Neural crest cell (in vitro differentiated cells): ENCODE results near the gene EN1. TPM values are rescaled to one million over a fixed set of nuclear protein-coding genes. Genes with fewer than 3 reads are reported as not detected.
A peak's percentile ranks its signal among the peaks of the same experiment; 100 is the strongest.

Experiments
- DNase-seq: peaks from one replicate; pipeline ENCODE4 v3.0.0; 2021; ENCODE audit warnings: low read depth, mixed read lengths, low spot score
- H3K27ac Mint-ChIP-seq: one replicate; pipeline ENCODE4 v1.8.0; 2021; ENCODE audit warnings: mild to moderate bottlenecking, mixed read lengths; ENCODE audit not compliant: unreplicated experiment
- H3K27me3 Mint-ChIP-seq: 2 replicates; pipeline ENCODE4 v1.8.0; 2021; ENCODE audit warnings: low read depth, mild to moderate bottlenecking, mixed read lengths
- H3K36me3 Mint-ChIP-seq: 2 replicates; pipeline ENCODE4 v1.8.0; 2021; ENCODE audit warnings: low read depth, mild to moderate bottlenecking, mixed read lengths
- H3K4me1 Mint-ChIP-seq: 2 replicates; pipeline ENCODE4 v1.8.0; 2021; ENCODE audit warnings: mixed read lengths
- H3K4me3 Mint-ChIP-seq: one replicate; pipeline ENCODE4 v1.8.0; 2021; ENCODE audit warnings: mild to moderate bottlenecking, mixed read lengths
- H3K9me3 Mint-ChIP-seq: 2 replicates; pipeline ENCODE4 v1.8.0; 2021; ENCODE audit warnings: mixed read lengths
- total RNA-seq: library from RNA; stranded (reverse); gene quantifications from 2 replicates; pipeline ENCODE4 v1.2.1, GENCODE V29; 2021
- TF ChIP-seq, protein P1 (sequence below): fragments of 200-600 bp; sonication (generic); conservative IDR thresholded peaks from 2 replicates; pipeline ENCODE4 v1.5.0; 2021; ENCODE audit warnings: antibody characterized with exemption, mild to moderate bottlenecking

Gene EN1
- total RNA-seq, 1 donor from 2014 or later: 12.6 TPM

DNA sequence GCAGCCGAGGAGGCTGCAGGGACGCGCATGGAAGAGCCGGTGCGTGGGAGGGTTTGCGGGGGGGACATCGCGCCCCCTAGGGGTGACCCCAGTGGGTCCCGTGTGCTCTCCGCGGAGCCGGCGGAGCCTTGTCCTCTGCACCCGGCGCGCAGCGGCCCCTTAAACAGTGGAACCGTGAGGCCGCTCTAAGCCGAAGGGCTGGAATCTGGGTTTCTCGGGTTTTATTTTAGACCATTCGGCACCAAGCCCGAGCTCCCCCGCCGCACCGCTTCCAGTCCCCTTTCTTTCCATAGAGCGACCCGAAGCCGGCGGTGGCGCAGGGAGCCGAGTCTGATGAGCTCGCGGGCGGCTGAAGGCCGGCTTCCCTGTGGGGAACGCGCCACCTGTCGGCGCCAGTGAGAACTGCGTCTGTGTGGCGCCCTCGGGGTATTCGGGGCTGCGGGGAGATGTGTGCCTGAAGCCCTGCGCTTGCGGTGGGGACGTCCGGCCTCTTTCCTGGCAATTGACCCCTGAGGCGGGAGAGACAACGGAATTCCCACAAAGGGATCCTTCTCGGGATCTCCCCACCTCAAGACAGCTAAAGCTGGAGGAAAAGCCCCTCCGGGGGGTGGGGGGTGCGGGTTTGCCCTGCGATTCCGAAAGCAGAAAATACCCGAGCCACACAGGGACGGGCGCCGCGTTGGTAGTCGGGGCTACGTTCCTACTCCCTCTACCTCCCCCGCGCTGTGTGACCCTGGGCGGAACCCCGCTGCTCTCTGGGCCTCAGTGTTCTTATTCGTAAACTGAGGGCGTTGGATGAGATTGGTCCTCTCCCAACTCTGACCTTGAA is 8.2 kb upstream of the EN1 start:
- TF ChIP-seq, protein P1, sequence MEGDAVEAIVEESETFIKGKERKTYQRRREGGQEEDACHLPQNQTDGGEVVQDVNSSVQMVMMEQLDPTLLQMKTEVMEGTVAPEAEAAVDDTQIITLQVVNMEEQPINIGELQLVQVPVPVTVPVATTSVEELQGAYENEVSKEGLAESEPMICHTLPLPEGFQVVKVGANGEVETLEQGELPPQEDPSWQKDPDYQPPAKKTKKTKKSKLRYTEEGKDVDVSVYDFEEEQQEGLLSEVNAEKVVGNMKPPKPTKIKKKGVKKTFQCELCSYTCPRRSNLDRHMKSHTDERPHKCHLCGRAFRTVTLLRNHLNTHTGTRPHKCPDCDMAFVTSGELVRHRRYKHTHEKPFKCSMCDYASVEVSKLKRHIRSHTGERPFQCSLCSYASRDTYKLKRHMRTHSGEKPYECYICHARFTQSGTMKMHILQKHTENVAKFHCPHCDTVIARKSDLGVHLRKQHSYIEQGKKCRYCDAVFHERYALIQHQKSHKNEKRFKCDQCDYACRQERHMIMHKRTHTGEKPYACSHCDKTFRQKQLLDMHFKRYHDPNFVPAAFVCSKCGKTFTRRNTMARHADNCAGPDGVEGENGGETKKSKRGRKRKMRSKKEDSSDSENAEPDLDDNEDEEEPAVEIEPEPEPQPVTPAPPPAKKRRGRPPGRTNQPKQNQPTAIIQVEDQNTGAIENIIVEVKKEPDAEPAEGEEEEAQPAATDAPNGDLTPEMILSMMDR: peak; percentile 95
- peaks cover 100% of the 10 kb centered on the region for H3K27me3 Mint-ChIP-seq
- no peaks in the 10 kb centered on the region for H3K9me3 Mint-ChIP-seq
- peaks cover 2% of the 10 kb centered on the region for H3K36me3 Mint-ChIP-seq
- no peak overlapping the region for H3K27ac Mint-ChIP-seq
- H3K4me3 Mint-ChIP-seq: peak overlapping the region; percentile 76
- DNase-seq: peak; percentile 96
- peaks cover 16% of the 10 kb centered on the region for H3K4me1 Mint-ChIP-seq

DNA sequence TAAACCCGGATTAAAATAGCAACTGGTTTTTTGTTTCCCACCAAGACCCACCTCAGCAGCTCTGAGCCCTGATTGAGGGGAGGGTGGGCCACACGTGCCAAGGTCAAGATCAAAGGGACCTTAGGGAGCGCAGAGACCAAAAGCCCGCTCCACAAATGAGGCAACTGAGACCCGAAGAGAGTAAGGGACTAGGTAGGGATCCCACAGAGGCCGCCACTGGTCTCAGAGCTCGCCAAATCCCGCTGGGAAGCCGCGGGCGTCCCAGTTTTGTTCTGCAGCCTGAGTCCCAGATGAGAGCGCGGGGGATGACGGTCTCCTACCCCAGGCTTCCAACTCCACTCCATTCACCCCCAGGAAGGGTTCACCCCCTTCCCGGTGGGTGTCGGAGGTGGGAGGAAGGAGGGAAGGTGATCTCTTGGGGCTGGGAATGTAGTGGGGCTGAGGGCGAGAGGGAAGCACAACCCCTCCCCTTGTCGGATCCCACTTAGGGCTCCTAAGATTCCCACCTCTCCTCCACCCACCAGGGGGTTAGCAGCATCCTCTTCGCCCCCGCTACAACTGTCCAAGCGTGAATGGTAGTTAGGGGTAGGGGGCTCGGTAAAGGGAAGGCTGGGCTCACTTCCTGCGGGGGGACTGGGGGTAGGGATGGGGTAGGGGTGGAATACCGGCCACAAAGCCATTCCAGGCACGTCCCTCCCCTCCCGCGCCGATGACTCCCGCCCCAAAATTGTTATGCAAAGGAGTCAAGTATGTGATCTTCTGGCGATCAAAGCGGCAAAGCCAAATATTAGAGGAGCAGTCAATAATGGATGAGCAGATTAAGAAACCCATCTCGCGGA is 7.3 kb upstream of the EN1 start:
- TF ChIP-seq, protein P1: no peak
- Mint-ChIP-seq H3K27me3 (peaks cover 100% of the 10 kb centered on the region), H3K27ac (no peak overlapping the region), H3K9me3 (no peaks in the 10 kb centered on the region), H3K4me1 (peaks cover 21% of the 10 kb centered on the region), H3K36me3 (peaks cover 4% of the 10 kb centered on the region), H3K4me3 (peak overlapping the region; percentile 71)
- no peak for DNase-seq

DNA sequence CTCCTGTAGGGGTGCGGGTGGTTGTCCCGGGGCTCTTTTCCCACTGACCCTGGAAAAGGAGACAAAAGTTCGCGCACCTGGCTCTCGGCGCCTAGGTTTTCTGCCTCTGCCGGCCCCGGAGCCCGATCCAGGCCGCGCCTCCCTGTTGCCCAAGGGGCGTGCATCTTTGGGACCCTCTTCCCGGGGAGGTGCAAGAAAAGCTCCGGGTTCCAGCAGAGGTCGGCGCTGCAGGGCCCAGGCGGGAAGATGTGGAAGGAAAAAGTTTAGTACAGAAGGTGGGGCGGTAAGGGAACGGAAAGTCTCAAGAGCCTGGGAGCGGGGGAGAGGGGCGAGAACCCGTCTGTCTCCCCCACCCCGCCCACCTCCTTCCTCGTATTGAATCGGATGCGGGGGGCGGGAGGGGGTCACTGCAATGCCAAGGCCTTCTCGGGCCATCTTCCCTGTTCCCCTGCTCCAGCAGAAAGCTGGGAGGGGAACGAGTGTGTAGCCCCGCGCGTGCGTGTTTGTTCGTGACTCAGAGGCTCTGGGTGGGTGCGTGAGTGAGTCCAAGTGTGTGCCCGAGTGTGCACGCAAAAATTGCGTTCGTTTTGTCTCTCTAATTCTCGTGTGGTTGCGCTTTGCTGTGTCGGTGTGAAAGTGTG is 6.3 kb upstream of the EN1 start:
- Mint-ChIP-seq H3K9me3 (no peaks in the 10 kb centered on the region), H3K4me3 (peak overlapping the region; percentile 71), H3K27ac (no peak overlapping the region), H3K27me3 (peaks cover 100% of the 10 kb centered on the region), H3K4me1 (peaks cover 24% of the 10 kb centered on the region), H3K36me3 (peaks cover 4% of the 10 kb centered on the region)
- DNase-seq: no peak
- TF ChIP-seq, protein P1: no peak

DNA sequence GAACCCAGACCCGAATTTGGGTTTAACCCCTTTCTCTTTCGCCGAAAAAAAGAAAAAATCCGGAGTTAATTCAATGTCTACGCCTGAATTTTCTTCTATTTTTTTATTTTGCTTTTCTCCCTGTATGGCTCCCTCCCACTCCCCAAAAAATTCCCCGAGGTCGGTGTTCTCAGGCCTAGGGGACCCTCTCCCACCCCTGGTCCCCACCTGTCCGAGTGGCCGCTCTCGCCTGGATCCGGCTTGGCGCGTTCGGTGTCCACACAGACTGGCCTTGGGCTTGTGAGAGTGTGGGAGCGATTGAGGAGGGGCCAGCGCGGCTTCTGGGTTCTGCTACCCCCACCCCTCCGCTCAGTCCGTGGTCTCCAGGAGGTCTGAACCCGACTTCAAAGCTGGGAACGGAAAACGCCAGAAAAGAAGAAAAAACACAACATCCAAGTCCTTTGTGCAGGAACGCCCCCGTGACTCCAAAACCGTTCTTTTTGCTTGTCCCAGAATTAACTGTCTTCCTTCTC is 5.7 kb upstream of the EN1 start:
- no peak for DNase-seq
- H3K27ac Mint-ChIP-seq: peak overlapping the region; percentile 43
- peaks cover 100% of the 10 kb centered on the region for H3K27me3 Mint-ChIP-seq
- peak overlapping the region; percentile 71 for H3K4me3 Mint-ChIP-seq
- TF ChIP-seq, protein P1: no peak
- peaks cover 4% of the 10 kb centered on the region for H3K36me3 Mint-ChIP-seq
- no peaks in the 10 kb centered on the region for H3K9me3 Mint-ChIP-seq
- peaks cover 27% of the 10 kb centered on the region for H3K4me1 Mint-ChIP-seq

DNA sequence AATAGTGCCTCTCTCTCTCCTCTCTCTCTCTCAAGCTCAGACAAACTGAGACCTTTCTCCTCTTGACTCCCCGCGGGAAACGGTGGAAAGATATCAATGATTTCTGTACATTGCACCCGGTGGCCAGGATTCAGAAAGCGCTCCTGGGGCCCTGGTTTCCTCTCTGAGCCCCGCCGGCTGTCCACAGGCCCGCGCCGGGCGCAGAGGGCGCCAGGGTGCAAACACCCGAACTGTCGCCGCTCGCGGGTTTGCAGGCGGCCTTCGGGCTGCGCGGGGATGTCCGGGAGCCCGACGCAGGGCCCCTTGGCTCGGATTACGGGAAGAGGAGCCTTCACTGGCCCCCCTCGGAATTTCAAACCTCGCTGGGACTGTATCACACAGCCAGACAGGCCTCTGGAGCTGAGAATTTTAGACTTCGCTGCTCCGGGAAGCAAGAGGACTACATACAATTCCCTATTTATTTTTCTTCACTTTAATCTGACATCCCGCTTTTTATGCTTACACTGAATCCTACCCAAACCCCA is 5.2 kb upstream of the EN1 start:
- Mint-ChIP-seq H3K4me3 (peak overlapping the region; percentile 71), H3K4me1 (peaks cover 26% of the 10 kb centered on the region), H3K27ac (no peak overlapping the region), H3K36me3 (peaks cover 5% of the 10 kb centered on the region), H3K27me3 (peaks cover 100% of the 10 kb centered on the region), H3K9me3 (no peaks in the 10 kb centered on the region)
- TF ChIP-seq, protein P1: no peak
- peak; percentile 23 for DNase-seq
